Transverse colon (tissue), 4 donors: ENCODE results near the gene DEGS2. TPM values are rescaled to one million over a fixed set of nuclear protein-coding genes. Genes with fewer than 3 reads are reported as not detected.

Experiments used
- DNase-seq: peaks from one replicate; pipeline ENCODE4 v3.0.0-alpha.2; 2019
- H3K27ac ChIP-seq, 4 donors: fragments of 200-600 bp; sonication (generic); 2 replicates each; pipeline ENCODE4 v1.5.1; 2016 to 2018; ENCODE audit warnings: inconsistent platforms in 4 of 4
- H3K27me3 ChIP-seq: fragments of 200-600 bp; sonication (generic); 2 replicates; pipeline ENCODE4 v1.5.1; 2017; ENCODE audit warnings: inconsistent platforms
- H3K36me3 ChIP-seq, 4 donors: fragments of 200-600 bp; sonication (generic); 2 replicates each; pipeline ENCODE4 v1.5.1; 2017 to 2019; ENCODE audit warnings: inconsistent platforms in 4 of 4
- H3K4me1 ChIP-seq, 4 donors: fragments of 200-600 bp; sonication (generic); 2 replicates each; pipeline ENCODE4 v1.5.1; 2017 to 2020; ENCODE audit warnings: inconsistent platforms in 4 of 4
- H3K4me3 ChIP-seq, 4 donors: fragments of 200-600 bp; sonication (generic); 1 replicate in 1 of 4; 2 replicates in 3 of 4; pipeline versions ENCODE4 v1.5.1 to v1.6.1; 2017 to 2019; ENCODE audit warnings: inconsistent platforms in 4 of 4
- H3K9me3 ChIP-seq, 2 donors: fragments of 200-600 bp; sonication (generic); 2 replicates each; pipeline ENCODE4 v1.5.1; 2017 to 2019; ENCODE audit warnings: inconsistent platforms in 2 of 2
- CTCF ChIP-seq, 5 experiments: fragments of 200-600 bp in 3 of 5; fragments of 450-650 bp in 2 of 5; sonication (generic) in 3 of 5; IDR thresholded peaks; 1 replicate in 2 of 5; 2 replicates in 3 of 5; pipeline ENCODE4 v1.5.1; 2016 to 2017; ENCODE audit warnings: antibody characterized with exemption in 5 of 5, inconsistent platforms in 3 of 5, mild to moderate bottlenecking in 2 of 5, moderate library complexity in 1 of 5
- EP300 ChIP-seq: sonication (generic); formaldehyde crosslinking; IDR thresholded peaks from one replicate; pipeline ENCODE4 v1.6.1; 2017; ENCODE audit warnings: antibody characterized with exemption, low read depth
- POLR2A ChIP-seq: fragments of 450-650 bp; IDR thresholded peaks from one replicate; pipeline ENCODE4 v1.6.1; 2016; ENCODE audit warnings: antibody characterized with exemption, mild to moderate bottlenecking, moderate library complexity
- POLR2AphosphoS5 ChIP-seq, 3 donors: sonication (generic); formaldehyde crosslinking; IDR thresholded peaks; one replicate each; pipeline ENCODE4 v1.6.1; 2016; ENCODE audit warnings: antibody characterized with exemption in 3 of 3
- WGBS, 2 donors: methylation state at CpG; one replicate each; pipeline ENCODE4 v1.1.5; 2018; ENCODE audit warnings: low coverage in 1 of 2; 5-methylcytosine and 5-hydroxymethylcytosine counted together
- in situ Hi-C, 4 donors: fragments of 200-750 bp; cut with MboI; loops; one replicate each; pipeline versions ENCODE4 v1.15.0 to v1.15.1; 2017; ENCODE audit warnings: low sequenced_read_pairs in 3 of 4, low pct_ligation_motif_present in 1 of 4, low pct_unique_long_range_greater_than_20kb in 1 of 4
- intact Hi-C: fragments of 100-400 bp; cut with DNase I; formaldehyde crosslinking; loops from one replicate; pipeline ENCODE4 v1.15.1; 2023; ENCODE audit warnings: low total_unique reads
- total RNA-seq, 4 donors: library from RNA; depleted of rRNA; stranded (reverse); fragments of >200 nt; gene quantifications; one replicate each; pipeline ENCODE4 v1.1.0, GENCODE V29; 2016

DEGS2 gene
- total RNA-seq, 4 donors from 2014 or later, result 4.9 to 33.2 (median 23.7) TPM

GRCh38 chr14:100142073-100143040 is 17.1 kb downstream of the DEGS2 start:
- no peaks in the 10 kb centered on the region for H3K36me3 ChIP-seq
- 37% methylated on average over 13 of the region's 14 CpGs; no CpG with 5 or more reads in 1 of the 2 donors for WGBS, 2 donors
- in situ Hi-C loops (no loop called here), intact Hi-C loops (no loop called here)
- peak overlapping the region; percentile 74 to 85 (median 81) for H3K27ac ChIP-seq
- no peaks in the 10 kb centered on the region for H3K9me3 ChIP-seq
- no peaks in the 10 kb centered on the region for H3K27me3 ChIP-seq
- peak; percentile 78 for DNase-seq
- no peak overlapping the region for H3K4me3 ChIP-seq
- TF ChIP-seq CTCF (IDR thresholded peaks at IDR 0.05) (no peak), POLR2AphosphoS5 (IDR thresholded peaks at IDR 0.05) (peak; percentile 23 to 30 (median 27)), POLR2A (peak; percentile 53)
- H3K4me1 ChIP-seq, result peaks cover 25 to 66% (median 59%) of the 10 kb centered on the region in 4 donors

- DNase-seq, result no peak
- TF ChIP-seq POLR2A, result no peak
- no peak for TF ChIP-seq POLR2AphosphoS5 (IDR thresholded peaks at IDR 0.05)
- TF ChIP-seq CTCF (IDR thresholded peaks at IDR 0.05), result no peak
- TF ChIP-seq EP300, result no peak
- no peaks in the 10 kb centered on the region for H3K9me3 ChIP-seq
- intact Hi-C loops, result no loop called here
- peak overlapping the region in 3 of 4 donors; percentile 79 to 85 (median 83) for H3K27ac ChIP-seq
- H3K27me3 ChIP-seq, result no peaks in the 10 kb centered on the region
- 79% methylated on average over 7 of the region's 7 CpGs; no CpG with 5 or more reads in 1 of the 2 donors for WGBS, 2 donors
- no peak overlapping the region for H3K4me3 ChIP-seq
- H3K36me3 ChIP-seq, result no peaks in the 10 kb centered on the region
- in situ Hi-C loops, result no loop called here
- peaks cover 16 to 53% (median 46%) of the 10 kb centered on the region in 4 donors for H3K4me1 ChIP-seq
Observed at GRCh38 chr14:100141098-100141497, 18.3 kb downstream of the DEGS2 start.

GRCh38 chr14:100140452-100141078 is 18.9 kb downstream of the DEGS2 start:
- in situ Hi-C loops, result no loop called here
- DNase-seq, result no peak
- Histone ChIP-seq H3K4me1 (peaks cover 11 to 48% (median 41%) of the 10 kb centered on the region in 4 donors), H3K4me3 (no peak overlapping the region), H3K27ac (peak overlapping the region in 2 of 4 donors; percentile 83 to 85), H3K36me3 (no peaks in the 10 kb centered on the region), H3K27me3 (no peaks in the 10 kb centered on the region), H3K9me3 (no peaks in the 10 kb centered on the region)
- 72 to 100% methylated on average over 1 to 16 of the region's 16 CpGs for WGBS, 2 donors
- intact Hi-C loops, result no loop called here
- TF ChIP-seq EP300, result no peak
- peak in 3 of 5 experiments; percentile 9 to 54 (median 39) for TF ChIP-seq CTCF (IDR thresholded peaks at IDR 0.05)

GRCh38 chr14:100138955-100139354 is 20.5 kb downstream of the DEGS2 start:
- intact Hi-C loops, result no loop called here
- Histone ChIP-seq H3K27ac (no peak overlapping the region), H3K27me3 (no peaks in the 10 kb centered on the region), H3K9me3 (no peaks in the 10 kb centered on the region), H3K4me1 (peaks cover 3 to 39% (median 27%) of the 10 kb centered on the region in 4 donors), H3K4me3 (no peak overlapping the region), H3K36me3 (no peaks in the 10 kb centered on the region)
- DNase-seq, result no peak
- no peak for TF ChIP-seq CTCF (IDR thresholded peaks at IDR 0.05)
- in situ Hi-C loops, result no loop called here
- WGBS, 2 donors, result 80 to 92% methylated on average over 1 to 13 of the region's 13 CpGs
